HepG2 (cell line): ENCODE data around the gene FSIP1. TPM values are rescaled to one million over a fixed set of nuclear protein-coding genes. Genes with fewer than 3 reads are reported as not detected.

Experiments used
- HNRNPK ChIP-seq: fragments of 200-400 bp; formaldehyde crosslinking; IDR thresholded peaks from 2 replicates; pipeline ENCODE4 v1.6.1; 2018; ENCODE audit warnings: low read length, low read depth, moderate library complexity, mild to moderate bottlenecking; ENCODE audit not compliant: poor library complexity, severe bottlenecking
- KLF13 ChIP-seq: sonication (generic); formaldehyde crosslinking; IDR thresholded peaks from 2 replicates; pipeline ENCODE4 v1.4.0; 2020; ENCODE audit warnings: mild to moderate bottlenecking, missing genetic modification reagents
- PHF5A ChIP-seq: IDR thresholded peaks from one replicate; pipeline ENCODE4 v1.6.1; 2018; ENCODE audit warnings: low read depth, missing genetic modification reagents; ENCODE audit not compliant: unreplicated experiment
- ZNF782 ChIP-seq: sonication (generic); formaldehyde crosslinking; IDR thresholded peaks from 2 replicates; pipeline ENCODE4 v1.4.0; 2020; ENCODE audit warnings: missing genetic modification reagents, mild to moderate bottlenecking, borderline replicate concordance
- polyA plus RNA-seq, 8 experiments: library from polyadenylated mRNA; depleted of rRNA in 3 of 8; stranded (reverse) in 7 of 8; unstranded in 1 of 8; fragments of >200 nt; fragmentation: Illumina TruSeq in 4 of 8; extraction: Trizol in 4 of 8; gene quantifications; 2 replicates each; pipeline versions ENCODE4 v1.2.1 to v1.2.3, GENCODE V29; 2011 to 2016; ENCODE audit warnings: low read depth in 4 of 8, missing spikeins in 1 of 8, mixed read lengths in 1 of 8; ENCODE audit not compliant: insufficient read depth in 1 of 8
- total RNA-seq, 5 experiments: library from RNA; depleted of rRNA; stranded (reverse); fragments of >200 nt; fragmentation: Illumina TruSeq; extraction: Trizol; gene quantifications; 2 replicates each; pipeline ENCODE4 v1.2.3, GENCODE V29; 2016; ENCODE audit warnings: low read depth in 1 of 5
- TF ChIP-seq, protein P1 (sequence below): sonication (generic); formaldehyde crosslinking; IDR thresholded peaks from 2 replicates; pipeline ENCODE4 v1.5.1; 2020; ENCODE audit warnings: missing genetic modification reagents, mild to moderate bottlenecking, borderline replicate concordance
- TF ChIP-seq, protein P2 (sequence below): sonication (generic); formaldehyde crosslinking; IDR thresholded peaks from 2 replicates; pipeline ENCODE4 v1.8.1; 2023; ENCODE audit warnings: missing genetic modification reagents, inconsistent platforms, borderline replicate concordance
- TF ChIP-seq, protein P3 (sequence below): sonication (generic); formaldehyde crosslinking; IDR thresholded peaks from 2 replicates; pipeline ENCODE4 v1.4.0; 2020; ENCODE audit warnings: missing genetic modification reagents
- TF ChIP-seq, protein P4 (sequence below): sonication (generic); formaldehyde crosslinking; IDR thresholded peaks from 2 replicates; pipeline ENCODE4 v1.5.1; 2020; ENCODE audit warnings: mild to moderate bottlenecking, missing genetic modification reagents, borderline replicate concordance
- TF ChIP-seq, protein P5 (sequence below): sonication (generic); formaldehyde crosslinking; IDR thresholded peaks from 2 replicates; pipeline ENCODE4 v1.8.0; 2022; ENCODE audit warnings: mild to moderate bottlenecking, missing genetic modification reagents, moderate library complexity

FSIP1 gene
- total and polyA plus RNA-seq, 2 of the 13 experiments (the other 11 are each of a cell fraction or from before 2014, with no cell fraction given) = 0.18 TPM; not detected in 1

DNA sequence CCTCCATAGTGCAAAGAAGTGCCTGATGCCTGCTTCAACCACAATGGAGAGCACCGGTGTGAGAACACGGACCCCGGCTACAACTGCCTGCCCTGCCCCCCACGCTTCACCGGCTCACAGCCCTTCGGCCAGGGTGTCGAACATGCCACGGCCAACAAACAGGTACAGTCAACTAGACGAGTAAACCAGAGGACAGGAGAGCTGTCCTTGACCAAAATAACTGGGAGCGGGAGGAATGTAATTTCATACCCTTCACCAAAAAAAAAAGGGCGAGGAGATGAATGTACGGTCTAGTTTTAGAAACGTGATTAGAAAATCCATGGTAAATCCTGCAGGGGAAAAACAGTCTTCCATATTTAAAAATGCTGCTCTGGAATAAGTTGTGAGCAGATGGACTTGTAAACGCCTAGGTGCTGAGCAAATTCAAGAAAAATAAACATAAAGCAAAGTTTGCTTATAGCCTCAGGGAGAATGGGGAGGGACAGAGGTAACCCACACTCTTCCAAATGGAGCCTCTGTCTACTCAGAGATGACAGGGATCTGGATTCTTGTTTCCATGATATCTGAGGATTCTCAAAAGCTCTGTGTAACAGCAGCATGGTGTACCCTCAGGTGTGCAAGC is 193.3 kb downstream of the FSIP1 start (continued):
- TF ChIP-seq, protein P1, sequence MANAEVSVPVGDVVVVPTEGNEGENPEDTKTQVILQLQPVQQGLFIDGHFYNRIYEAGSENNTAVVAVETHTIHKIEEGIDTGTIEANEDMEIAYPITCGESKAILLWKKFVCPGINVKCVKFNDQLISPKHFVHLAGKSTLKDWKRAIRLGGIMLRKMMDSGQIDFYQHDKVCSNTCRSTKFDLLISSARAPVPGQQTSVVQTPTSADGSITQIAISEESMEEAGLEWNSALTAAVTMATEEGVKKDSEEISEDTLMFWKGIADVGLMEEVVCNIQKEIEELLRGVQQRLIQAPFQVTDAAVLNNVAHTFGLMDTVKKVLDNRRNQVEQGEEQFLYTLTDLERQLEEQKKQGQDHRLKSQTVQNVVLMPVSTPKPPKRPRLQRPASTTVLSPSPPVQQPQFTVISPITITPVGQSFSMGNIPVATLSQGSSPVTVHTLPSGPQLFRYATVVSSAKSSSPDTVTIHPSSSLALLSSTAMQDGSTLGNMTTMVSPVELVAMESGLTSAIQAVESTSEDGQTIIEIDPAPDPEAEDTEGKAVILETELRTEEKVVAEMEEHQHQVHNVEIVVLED (CRISPR knock-in tag) = no peak
- TF ChIP-seq PHF5A (CRISPR knock-in tag) = no peak
- no peak for TF ChIP-seq HNRNPK
- TF ChIP-seq, protein P2, sequence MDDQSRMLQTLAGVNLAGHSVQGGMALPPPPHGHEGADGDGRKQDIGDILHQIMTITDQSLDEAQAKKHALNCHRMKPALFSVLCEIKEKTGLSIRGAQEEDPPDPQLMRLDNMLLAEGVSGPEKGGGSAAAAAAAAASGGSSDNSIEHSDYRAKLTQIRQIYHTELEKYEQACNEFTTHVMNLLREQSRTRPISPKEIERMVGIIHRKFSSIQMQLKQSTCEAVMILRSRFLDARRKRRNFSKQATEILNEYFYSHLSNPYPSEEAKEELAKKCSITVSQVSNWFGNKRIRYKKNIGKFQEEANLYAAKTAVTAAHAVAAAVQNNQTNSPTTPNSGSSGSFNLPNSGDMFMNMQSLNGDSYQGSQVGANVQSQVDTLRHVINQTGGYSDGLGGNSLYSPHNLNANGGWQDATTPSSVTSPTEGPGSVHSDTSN (CRISPR knock-in tag) = no peak
- TF ChIP-seq ZNF782 (CRISPR knock-in tag) = no peak
- no peak for TF ChIP-seq KLF13 (CRISPR knock-in tag)
- TF ChIP-seq, protein P3, sequence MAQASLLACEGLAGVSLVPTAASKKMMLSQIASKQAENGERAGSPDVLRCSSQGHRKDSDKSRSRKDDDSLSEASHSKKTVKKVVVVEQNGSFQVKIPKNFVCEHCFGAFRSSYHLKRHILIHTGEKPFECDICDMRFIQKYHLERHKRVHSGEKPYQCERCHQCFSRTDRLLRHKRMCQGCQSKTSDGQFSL (CRISPR knock-in tag) = no peak
- TF ChIP-seq, protein P4, sequence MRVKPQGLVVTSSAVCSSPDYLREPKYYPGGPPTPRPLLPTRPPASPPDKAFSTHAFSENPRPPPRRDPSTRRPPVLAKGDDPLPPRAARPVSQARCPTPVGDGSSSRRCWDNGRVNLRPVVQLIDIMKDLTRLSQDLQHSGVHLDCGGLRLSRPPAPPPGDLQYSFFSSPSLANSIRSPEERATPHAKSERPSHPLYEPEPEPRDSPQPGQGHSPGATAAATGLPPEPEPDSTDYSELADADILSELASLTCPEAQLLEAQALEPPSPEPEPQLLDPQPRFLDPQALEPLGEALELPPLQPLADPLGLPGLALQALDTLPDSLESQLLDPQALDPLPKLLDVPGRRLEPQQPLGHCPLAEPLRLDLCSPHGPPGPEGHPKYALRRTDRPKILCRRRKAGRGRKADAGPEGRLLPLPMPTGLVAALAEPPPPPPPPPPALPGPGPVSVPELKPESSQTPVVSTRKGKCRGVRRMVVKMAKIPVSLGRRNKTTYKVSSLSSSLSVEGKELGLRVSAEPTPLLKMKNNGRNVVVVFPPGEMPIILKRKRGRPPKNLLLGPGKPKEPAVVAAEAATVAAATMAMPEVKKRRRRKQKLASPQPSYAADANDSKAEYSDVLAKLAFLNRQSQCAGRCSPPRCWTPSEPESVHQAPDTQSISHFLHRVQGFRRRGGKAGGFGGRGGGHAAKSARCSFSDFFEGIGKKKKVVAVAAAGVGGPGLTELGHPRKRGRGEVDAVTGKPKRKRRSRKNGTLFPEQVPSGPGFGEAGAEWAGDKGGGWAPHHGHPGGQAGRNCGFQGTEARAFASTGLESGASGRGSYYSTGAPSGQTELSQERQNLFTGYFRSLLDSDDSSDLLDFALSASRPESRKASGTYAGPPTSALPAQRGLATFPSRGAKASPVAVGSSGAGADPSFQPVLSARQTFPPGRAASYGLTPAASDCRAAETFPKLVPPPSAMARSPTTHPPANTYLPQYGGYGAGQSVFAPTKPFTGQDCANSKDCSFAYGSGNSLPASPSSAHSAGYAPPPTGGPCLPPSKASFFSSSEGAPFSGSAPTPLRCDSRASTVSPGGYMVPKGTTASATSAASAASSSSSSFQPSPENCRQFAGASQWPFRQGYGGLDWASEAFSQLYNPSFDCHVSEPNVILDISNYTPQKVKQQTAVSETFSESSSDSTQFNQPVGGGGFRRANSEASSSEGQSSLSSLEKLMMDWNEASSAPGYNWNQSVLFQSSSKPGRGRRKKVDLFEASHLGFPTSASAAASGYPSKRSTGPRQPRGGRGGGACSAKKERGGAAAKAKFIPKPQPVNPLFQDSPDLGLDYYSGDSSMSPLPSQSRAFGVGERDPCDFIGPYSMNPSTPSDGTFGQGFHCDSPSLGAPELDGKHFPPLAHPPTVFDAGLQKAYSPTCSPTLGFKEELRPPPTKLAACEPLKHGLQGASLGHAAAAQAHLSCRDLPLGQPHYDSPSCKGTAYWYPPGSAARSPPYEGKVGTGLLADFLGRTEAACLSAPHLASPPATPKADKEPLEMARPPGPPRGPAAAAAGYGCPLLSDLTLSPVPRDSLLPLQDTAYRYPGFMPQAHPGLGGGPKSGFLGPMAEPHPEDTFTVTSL (CRISPR knock-in tag) = no peak
- TF ChIP-seq, protein P5, sequence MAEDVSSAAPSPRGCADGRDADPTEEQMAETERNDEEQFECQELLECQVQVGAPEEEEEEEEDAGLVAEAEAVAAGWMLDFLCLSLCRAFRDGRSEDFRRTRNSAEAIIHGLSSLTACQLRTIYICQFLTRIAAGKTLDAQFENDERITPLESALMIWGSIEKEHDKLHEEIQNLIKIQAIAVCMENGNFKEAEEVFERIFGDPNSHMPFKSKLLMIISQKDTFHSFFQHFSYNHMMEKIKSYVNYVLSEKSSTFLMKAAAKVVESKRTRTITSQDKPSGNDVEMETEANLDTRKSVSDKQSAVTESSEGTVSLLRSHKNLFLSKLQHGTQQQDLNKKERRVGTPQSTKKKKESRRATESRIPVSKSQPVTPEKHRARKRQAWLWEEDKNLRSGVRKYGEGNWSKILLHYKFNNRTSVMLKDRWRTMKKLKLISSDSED (CRISPR knock-in tag) = no peak
